Esophagus muscularis mucosa (tissue), 4 donors: Measurements from ENCODE around the gene PHKA2. TPM values are rescaled to one million over a fixed set of nuclear protein-coding genes. Genes with fewer than 3 reads are reported as not detected.

Experiments
- DNase-seq: peaks from one replicate; pipeline ENCODE4 v3.0.0-alpha.2; 2017; ENCODE audit errors: extremely low spot score
- H3K27ac ChIP-seq, 4 donors: fragments of 200-600 bp; sonication (generic); replicated peaks in 1 of 4; 1 replicate in 3 of 4; 2 replicates in 1 of 4; pipeline ENCODE4 v1.5.1; 2016 to 2019; ENCODE audit warnings: mild to moderate bottlenecking in 1 of 4
- H3K27me3 ChIP-seq, 4 donors: fragments of 200-600 bp; sonication (generic); one replicate each; pipeline versions ENCODE4 v1.5.1 to v1.6.0; 2016 to 2019
- H3K36me3 ChIP-seq, 4 donors: fragments of 200-600 bp; sonication (generic); one replicate each; pipeline ENCODE4 v1.5.1; 2016 to 2019
- H3K4me1 ChIP-seq, 4 donors: fragments of 200-600 bp; sonication (generic); one replicate each; pipeline ENCODE4 v1.5.1; 2016 to 2019
- H3K4me3 ChIP-seq, 4 donors: fragments of 200-600 bp; sonication (generic); 1 replicate in 2 of 4; 2 replicates in 2 of 4; pipeline ENCODE4 v1.5.1; 2016 to 2019; ENCODE audit warnings: mild to moderate bottlenecking in 4 of 4, moderate library complexity in 1 of 4
- H3K9me3 ChIP-seq, 4 donors: fragments of 200-600 bp; sonication (generic); 1 replicate in 3 of 4; 2 replicates in 1 of 4; pipeline ENCODE4 v1.5.1; 2016 to 2019
- EP300 ChIP-seq: sonication (generic); formaldehyde crosslinking; IDR thresholded peaks from one replicate; pipeline ENCODE4 v1.6.1; 2017; ENCODE audit warnings: antibody characterized with exemption
- POLR2A ChIP-seq: fragments of 450-650 bp; IDR thresholded peaks from one replicate; pipeline ENCODE4 v1.6.1; 2017; ENCODE audit warnings: antibody characterized with exemption, moderate library complexity, mild to moderate bottlenecking, low read depth
- POLR2AphosphoS5 ChIP-seq, 2 donors: sonication (generic); formaldehyde crosslinking; IDR thresholded peaks; one replicate each; pipeline ENCODE4 v1.6.1; 2017; ENCODE audit warnings: antibody characterized with exemption in 2 of 2
- WGBS: methylation state at CpG from one replicate; pipeline ENCODE4 v1.1.5; 2018; 5-methylcytosine and 5-hydroxymethylcytosine counted together
- intact Hi-C: fragments of 100-400 bp; cut with DNase I; formaldehyde crosslinking; loops from one replicate; pipeline ENCODE4 v1.15.1; 2023
- total RNA-seq, 4 donors: library from RNA; depleted of rRNA; stranded (reverse); fragments of >200 nt; gene quantifications; one replicate each; pipeline versions ENCODE4 v1.1.0 to v1.2.1, GENCODE V29; 2016
- TF ChIP-seq, protein P1 (sequence below), 3 experiments: fragments of 200-600 bp in 2 of 3; fragments of 450-650 bp in 1 of 3; sonication (generic) in 2 of 3; IDR thresholded peaks; one replicate each; pipeline ENCODE4 v1.5.1; 2017 to 2019; ENCODE audit warnings: antibody characterized with exemption in 3 of 3, mild to moderate bottlenecking in 2 of 3, moderate library complexity in 1 of 3

Gene PHKA2
- total RNA-seq, 4 donors from 2014 or later = 9.8 to 20.7 (median 15.4) TPM

DNA sequence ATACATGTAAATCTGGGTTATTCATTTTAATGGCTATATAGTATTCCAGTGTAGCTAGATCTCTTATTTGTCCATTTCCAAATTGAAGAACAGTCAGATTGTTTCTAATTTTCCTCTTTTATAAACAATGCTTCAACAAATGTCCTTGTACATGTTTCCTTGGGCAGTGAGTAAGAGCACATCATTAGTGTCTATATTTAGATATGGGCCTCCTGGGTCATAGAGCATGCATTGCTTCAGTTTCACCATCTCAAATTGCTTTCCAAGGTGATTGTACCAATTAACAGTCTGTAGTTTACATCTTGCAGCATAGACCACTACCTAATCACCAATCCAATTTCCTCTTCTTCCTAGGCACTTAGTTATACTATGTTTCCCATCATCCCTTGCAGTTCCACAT, 13.4 kb downstream of the PHKA2 start:
- TF ChIP-seq POLR2A (no peak), POLR2AphosphoS5 (IDR thresholded peaks at IDR 0.05) (no peak), EP300 (no peak)
- TF ChIP-seq, protein P1, sequence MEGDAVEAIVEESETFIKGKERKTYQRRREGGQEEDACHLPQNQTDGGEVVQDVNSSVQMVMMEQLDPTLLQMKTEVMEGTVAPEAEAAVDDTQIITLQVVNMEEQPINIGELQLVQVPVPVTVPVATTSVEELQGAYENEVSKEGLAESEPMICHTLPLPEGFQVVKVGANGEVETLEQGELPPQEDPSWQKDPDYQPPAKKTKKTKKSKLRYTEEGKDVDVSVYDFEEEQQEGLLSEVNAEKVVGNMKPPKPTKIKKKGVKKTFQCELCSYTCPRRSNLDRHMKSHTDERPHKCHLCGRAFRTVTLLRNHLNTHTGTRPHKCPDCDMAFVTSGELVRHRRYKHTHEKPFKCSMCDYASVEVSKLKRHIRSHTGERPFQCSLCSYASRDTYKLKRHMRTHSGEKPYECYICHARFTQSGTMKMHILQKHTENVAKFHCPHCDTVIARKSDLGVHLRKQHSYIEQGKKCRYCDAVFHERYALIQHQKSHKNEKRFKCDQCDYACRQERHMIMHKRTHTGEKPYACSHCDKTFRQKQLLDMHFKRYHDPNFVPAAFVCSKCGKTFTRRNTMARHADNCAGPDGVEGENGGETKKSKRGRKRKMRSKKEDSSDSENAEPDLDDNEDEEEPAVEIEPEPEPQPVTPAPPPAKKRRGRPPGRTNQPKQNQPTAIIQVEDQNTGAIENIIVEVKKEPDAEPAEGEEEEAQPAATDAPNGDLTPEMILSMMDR (IDR thresholded peaks at IDR 0.05) = no peak
- no peaks in the 10 kb centered on the region for H3K36me3 ChIP-seq
- no peak overlapping the region for H3K4me3 ChIP-seq
- no peaks in the 10 kb centered on the region for H3K9me3 ChIP-seq
- DNase-seq = no peak
- intact Hi-C loops = no loop called here
- no peaks in the 10 kb centered on the region for H3K27me3 ChIP-seq
- no peaks in the 10 kb centered on the region for H3K4me1 ChIP-seq
- no peak overlapping the region for H3K27ac ChIP-seq

DNA sequence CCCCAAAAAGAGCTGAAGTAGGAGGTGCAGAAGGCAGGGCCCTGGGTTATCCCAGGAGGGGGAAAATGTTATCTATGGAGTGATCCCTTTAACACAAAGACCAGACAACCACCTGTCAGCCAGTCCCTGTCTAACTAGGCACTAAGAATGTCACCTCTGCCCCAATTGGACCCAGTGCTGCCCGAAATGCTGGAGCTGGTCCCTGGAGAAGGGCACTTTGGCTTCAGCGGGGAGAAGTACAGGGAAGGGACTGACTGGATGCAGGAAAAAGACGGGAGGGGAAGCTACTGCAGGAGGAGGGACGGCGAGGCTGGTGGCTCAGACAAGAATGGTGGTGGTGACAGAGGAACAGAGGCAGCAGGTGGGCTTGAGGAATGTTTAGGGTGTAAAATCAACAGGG, 17.3 kb downstream of the PHKA2 start:
- no peak for DNase-seq
- Histone ChIP-seq H3K27ac (no peak overlapping the region), H3K9me3 (no peaks in the 10 kb centered on the region), H3K4me1 (no peaks in the 10 kb centered on the region), H3K4me3 (no peak overlapping the region), H3K36me3 (no peaks in the 10 kb centered on the region), H3K27me3 (no peaks in the 10 kb centered on the region)
- WGBS = 81% methylated on average over 5 of the region's 5 CpGs
- TF ChIP-seq, protein P1 (IDR thresholded peaks at IDR 0.05) = no peak
- no peak for TF ChIP-seq EP300
- no peak for TF ChIP-seq POLR2AphosphoS5 (IDR thresholded peaks at IDR 0.05)
- intact Hi-C loops = no loop called here

DNA sequence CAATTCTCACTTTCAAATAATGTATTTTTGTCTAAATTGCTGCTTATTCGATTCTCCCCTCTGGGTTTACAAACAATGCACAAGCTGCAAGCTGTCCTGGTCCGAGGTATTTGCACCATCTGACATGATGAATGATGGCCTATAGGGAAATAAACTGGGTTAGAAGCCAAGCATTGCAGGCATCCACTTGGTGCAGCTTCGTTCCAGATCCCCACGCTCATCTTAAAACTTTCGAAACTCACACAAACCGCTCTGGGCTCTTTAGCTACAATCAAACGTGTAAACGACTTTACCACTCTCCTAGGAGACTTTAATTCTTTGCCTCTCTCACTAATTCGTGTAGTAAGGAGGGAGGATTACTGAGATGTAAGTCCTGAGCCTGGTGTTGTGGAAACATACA, 19.0 kb downstream of the PHKA2 start:
- DNase-seq = no peak
- Histone ChIP-seq H3K36me3 (no peaks in the 10 kb centered on the region), H3K9me3 (no peaks in the 10 kb centered on the region), H3K27me3 (no peaks in the 10 kb centered on the region), H3K4me3 (no peak overlapping the region), H3K27ac (no peak overlapping the region), H3K4me1 (no peaks in the 10 kb centered on the region)
- TF ChIP-seq POLR2A (no peak), POLR2AphosphoS5 (IDR thresholded peaks at IDR 0.05) (no peak), EP300 (no peak)
- TF ChIP-seq, protein P1 (IDR thresholded peaks at IDR 0.05) = no peak
- WGBS = 70% methylated on average over 9 of the region's 9 CpGs
- intact Hi-C loops = no loop called here

DNA sequence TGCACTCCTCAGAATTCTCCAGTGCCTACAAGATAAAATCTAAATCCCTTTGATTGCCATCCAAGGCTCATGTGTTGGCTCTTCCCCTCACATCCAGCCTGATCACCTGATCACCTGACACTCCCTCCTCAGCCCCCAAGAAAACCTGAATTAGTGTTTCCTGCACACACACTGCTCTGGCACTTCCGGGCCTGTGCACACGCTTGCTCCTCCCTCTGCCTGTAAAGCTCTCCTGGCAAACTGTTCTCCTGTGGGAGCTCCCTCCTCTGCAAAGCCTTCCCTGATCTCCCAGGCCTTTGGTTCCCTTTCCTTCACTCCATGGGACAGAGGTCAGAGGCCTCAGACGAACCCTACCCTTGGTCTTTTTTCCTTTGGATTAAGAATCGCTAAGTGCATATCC, 19.9 kb downstream of the PHKA2 start:
- WGBS = 58% methylated on average over 4 of the region's 4 CpGs
- Histone ChIP-seq H3K4me3 (no peak overlapping the region), H3K9me3 (no peaks in the 10 kb centered on the region), H3K36me3 (no peaks in the 10 kb centered on the region), H3K27ac (no peak overlapping the region), H3K27me3 (no peaks in the 10 kb centered on the region), H3K4me1 (no peaks in the 10 kb centered on the region)
- no peak for DNase-seq
- intact Hi-C loops = no loop called here
- no peak for TF ChIP-seq POLR2A
- TF ChIP-seq, protein P1 (IDR thresholded peaks at IDR 0.05) = no peak
- no peak for TF ChIP-seq POLR2AphosphoS5 (IDR thresholded peaks at IDR 0.05)

DNA sequence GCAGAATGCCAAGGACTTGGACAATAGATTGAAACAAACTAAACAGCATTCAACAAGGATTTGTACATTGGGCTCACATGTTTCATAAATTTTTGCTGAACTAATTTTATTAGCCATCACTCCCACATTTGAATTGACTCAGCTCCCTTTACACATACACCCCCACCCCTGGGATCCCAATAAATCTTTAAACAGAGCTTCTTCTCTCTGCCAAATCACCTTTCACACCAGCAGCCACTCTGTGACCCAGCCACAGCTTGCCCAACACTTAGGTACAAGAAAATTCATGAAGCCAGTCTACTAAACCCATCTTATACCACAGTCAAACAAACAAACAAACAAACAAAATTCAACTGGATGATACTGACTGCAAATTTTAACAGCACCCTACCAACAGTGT, 21.6 kb downstream of the PHKA2 start:
- H3K27ac ChIP-seq = no peak overlapping the region
- intact Hi-C loops = no loop called here
- no peak for TF ChIP-seq EP300
- no peak for TF ChIP-seq POLR2A
- TF ChIP-seq, protein P1 (IDR thresholded peaks at IDR 0.05) = no peak
- TF ChIP-seq POLR2AphosphoS5 (IDR thresholded peaks at IDR 0.05) = no peak
- H3K4me3 ChIP-seq = no peak overlapping the region
- H3K9me3 ChIP-seq = no peaks in the 10 kb centered on the region
- H3K27me3 ChIP-seq = no peaks in the 10 kb centered on the region
- no peak for DNase-seq
- H3K4me1 ChIP-seq = no peaks in the 10 kb centered on the region
- H3K36me3 ChIP-seq = no peaks in the 10 kb centered on the region
